HS-27A (cell line): ENCODE measurements around the gene DACT3.

ENCODE experiments used
- DNase-seq: peaks from one replicate; pipeline ENCODE4 v3.0.0-alpha.2; 2012; ENCODE audit warnings: low read depth, missing footprints

DACT3 gene

DNA sequence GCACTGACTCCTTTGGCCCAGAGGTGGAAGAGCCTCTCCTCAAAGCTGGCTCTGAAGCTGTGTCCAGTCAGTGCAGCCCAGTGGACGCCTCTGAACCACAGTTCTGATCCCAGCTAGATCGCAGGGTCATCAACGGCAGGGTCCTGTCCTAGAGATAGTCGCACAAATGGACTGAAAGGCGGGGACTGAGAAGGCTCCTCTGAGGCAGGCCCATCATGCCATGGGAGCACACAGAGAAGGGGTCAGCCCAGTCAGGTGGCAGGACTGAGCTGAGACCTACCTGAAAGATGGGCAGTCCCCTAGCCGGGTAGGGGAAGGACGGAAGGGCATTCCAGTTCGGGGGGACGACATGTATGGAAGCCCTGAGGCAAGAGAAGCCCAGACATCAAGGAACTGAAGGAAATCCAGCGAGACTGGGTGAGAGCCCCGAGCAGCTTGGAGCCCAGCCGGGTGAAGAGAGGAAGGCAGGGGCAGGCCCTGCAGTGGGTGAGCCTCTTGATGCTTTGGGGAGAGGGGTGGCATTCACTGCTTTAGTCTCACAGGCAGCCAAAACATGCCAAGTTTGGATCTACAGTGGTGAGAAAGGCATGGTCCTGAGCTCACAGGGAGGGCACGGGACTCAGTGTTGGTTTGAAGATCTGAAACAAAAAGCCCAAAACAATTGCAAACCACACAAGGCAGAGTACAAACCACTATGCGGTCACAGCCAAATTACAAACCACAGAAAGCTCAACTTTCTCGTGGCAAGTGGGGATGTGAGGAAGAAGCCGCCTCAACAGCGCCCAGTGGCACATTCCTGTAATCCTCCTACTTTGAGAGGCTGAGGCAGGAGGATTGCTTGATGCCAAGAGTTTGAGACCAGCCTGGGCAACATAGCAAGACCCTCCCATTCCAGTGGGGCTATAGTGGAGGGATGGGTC is 49.9 kb downstream of the DACT3 start:
- DNase-seq = no peak

GRCh38 chr19:46610413-46610775 is 50.6 kb downstream of the DACT3 start:
- no peak for DNase-seq

GRCh38 chr19:46609511-46610412 is 51.2 kb downstream of the DACT3 start:
- DNase-seq = no peak

GRCh38 chr19:46608581-46609345 is 52.2 kb downstream of the DACT3 start:
- DNase-seq = no peak

GRCh38 chr19:46608178-46608577 is 52.8 kb downstream of the DACT3 start:
- no peak for DNase-seq

DNA sequence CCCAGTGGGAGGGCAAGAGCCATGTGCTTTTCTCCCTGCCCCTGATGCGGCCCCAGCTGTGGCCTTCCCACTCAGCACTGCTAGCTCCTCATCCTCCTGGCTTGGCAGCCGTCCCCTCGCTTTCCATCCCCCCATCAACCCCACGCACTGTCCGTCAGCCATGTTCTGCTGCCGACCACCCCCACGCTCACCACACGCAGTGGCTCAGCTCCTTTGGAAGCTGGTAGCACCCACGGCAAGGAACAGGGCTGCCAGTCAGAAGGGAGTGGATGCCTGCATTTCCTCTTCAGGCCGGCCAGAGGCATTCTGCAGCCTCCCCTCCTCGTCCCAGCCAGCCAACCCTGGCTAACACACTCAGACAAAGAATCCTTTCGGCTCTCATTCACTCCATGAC is 53.5 kb downstream of the DACT3 start:
- no peak for DNase-seq

DNA sequence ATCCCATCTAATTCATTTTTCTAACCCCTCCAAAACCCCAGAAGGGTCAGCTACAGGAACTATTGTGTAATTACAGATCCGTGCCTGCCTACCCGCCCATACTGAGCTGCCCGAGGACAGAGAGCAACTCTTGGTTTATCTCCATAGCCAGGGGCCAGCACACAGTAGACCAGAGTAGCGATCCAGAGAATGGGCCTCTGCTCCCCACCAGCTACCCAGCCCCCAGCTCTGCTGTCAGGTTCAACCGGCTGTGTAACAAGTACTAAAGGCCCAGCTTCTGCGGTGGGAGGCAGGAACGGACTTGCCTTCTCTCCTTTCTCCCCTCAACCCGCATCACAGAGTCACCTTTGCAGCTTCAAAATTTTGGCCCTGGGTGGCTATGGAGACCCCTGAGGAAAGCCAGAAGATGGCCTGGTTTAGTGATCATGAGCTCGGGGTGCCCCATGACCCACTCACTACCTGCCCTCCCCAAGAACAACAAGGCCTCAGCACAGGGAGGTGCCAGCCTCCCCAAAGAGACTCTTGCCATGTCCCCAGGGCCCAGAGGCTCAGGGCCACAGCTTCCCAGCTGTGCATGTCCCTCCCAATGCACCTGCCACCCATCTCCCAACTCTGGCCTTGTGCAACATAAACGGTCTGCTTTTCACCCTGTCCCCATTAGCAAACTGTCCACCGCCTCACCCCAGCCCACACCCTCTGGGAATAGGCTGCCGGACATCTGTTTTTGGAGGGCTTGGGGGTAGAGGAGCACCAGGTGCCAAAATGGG is 54.1 kb downstream of the DACT3 start:
- DNase-seq = no peak

- DNase-seq = no peak
Observed at GRCh38 chr19:46606019-46606418, 55.0 kb downstream of the DACT3 start.

- no peak for DNase-seq
Observed at GRCh38 chr19:46605356-46605821, 55.6 kb downstream of the DACT3 start.

DNA sequence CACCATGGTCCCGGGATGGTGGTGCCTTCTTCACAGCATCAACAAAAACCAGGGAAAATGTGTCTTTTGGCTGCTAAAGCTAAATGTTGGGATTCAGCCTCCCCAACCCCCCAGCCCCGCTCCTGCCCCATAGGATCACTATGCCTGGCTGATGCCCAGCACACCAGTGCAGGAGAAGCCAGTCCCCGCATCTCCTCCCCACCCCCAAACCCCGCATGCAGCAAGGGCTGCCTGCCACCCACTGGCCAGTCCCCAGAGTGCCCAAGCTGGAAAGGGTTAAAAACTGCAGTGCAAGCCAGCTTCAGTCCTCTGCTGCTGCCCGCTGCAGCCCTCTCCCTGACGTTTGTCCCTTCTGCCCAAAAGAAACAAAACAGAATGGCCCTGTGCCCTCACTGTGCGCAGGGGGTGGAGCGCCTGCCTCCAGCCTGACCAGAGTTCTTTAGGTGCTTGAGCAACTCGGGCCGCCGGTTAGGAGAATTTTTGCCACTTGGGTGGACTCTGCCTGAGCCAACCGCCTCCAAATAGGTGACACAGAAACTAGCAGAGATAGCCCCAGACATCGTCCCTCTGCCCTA is 56.1 kb downstream of the DACT3 start:
- no peak for DNase-seq

DNA sequence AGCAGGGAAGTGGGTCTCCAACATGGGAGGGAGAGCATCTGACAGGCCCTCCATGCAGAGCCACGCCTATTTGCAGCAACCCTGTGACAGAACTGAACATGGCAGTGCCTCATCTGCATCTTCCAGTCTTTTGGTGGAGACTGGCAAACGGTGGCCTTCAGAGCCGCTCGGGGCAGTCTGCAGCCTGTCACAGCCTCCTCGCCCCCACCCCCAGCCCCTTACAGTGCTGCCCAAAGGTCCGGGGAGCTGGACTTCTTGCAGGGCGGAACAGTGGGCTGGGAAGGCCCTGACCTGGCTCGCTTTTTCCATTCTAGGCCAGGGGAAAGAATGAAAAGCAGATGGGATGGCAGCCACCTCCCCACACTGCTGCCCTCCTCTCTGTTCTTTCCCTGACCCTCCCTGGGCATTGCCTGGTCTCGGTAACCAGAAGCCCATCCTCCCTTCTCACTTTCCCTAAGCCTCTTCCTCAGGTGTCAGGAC is 57.2 kb downstream of the DACT3 start:
- no peak for DNase-seq

- DNase-seq = no peak
Observed at GRCh38 chr19:46603195-46603637, 57.8 kb downstream of the DACT3 start.

DNA sequence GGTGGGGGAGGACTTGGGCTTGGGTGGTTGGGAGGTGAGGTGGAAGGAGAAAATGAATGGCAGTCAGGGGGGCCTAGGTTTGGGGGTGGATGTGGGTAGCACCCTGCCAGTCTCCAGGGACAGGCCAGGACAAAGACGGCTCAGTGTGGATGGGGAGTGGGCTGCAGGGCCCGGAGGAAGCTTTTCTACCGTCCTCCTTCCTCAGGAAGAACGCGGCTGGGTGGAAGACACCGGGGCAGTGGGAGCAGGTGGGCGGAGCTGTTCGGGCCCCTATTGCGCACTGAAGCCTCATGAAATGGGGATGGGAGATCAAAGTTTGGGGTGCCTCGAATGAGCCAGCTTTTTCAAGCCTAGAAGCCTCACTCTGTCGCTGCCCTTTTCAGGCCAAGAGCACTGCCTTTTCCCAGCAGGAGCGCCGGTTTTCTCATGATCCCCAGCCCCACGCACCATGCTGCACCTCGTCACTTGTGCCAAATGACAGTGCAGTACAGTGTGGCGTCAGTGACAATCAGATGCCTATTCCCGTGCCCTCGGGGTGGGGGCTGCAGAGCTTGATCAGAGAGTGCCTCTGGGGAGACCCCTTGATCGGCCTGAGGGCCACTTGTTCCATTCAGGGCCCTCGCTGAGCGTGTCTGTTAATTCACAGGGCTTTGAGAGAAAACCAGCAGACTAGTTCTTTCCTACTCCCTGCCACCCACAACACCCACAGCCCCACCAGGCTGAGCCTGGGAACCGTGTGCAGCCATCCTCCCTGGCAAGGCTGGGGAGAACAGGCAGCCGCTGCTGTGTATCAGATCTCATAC is 58.4 kb downstream of the DACT3 start:
- no peak for DNase-seq

- DNase-seq = no peak
Observed at GRCh38 chr19:46601318-46602224, 59.4 kb downstream of the DACT3 start, which contains the start of gene CALM3. Gene CALM3 (plus strand): TSS chr19:46601330. CDS start chr19:46601435, 105 bp downstream.

DNA sequence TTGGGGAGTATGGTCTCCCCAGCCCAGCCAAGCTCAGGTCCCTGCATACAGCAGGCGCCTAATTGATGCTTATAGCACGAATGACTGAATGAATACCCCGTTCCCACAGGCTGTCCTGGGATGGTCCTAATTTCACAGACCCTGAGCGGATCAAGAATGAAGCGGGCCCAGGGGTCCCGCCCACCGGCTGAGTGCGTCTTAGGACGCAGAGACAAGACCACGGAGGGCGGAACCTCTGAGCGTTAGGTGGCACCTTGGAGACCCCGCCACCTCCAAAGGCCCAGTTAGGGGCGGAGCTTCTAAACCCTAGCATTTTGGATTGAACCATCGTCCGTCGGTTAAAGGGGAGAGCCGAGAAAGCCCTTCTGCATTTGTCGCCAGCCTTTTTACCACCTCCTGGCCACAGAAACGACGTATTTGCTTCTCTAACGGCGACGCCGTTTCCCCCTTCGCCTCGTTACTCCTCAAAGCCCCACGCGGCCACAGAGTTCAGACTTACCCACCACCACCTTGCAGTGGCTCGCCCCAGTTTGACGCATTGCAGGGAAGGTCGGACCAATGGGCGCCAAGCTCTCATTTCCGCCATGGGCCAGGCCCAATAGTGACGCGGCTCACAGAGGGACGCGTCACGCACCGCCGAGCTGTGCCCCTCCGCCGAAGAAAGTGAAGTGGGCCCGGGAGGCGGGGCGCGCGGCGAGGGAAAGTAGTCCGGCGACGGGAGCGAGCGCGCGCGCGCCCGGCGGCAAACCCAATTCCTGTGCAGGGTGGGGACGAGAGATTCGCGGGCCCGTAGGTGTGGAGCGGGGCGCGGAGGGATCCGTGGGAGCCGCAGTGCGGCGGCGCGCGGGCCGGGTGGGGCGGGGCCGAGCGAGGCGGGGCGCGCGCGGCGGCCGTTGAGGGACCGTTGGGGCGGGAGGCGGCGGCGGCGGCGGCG is 60.3 kb downstream of the DACT3 start:
- peak; percentile 98 for DNase-seq

- no peak for DNase-seq
Observed at GRCh38 chr19:46599716-46600373, 61.1 kb downstream of the DACT3 start.

DNA sequence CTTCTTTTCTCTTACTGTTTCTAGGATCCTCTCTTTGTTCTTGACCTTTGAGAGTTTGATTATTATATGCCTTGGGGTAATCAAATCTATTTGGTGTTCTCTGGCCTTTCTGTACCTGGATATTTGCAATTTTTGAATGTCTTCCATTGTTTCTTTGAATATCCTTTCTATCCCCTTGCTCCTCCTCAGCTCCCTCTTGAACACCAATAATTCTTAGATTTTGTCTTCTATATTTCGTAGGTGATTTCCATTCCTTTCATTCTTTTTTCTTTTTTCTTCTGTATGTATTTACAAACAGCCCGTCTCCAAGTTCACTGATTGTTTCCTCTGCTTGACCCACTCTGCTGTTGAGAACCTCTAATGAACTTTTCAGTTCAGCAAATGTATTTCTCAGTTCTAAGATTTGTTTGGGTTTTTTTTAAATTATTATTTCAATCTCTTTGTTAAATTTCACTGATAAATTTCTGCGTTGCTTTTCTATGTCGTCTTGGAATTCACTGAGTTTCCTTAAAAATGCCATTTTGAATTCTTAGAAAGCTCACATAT is 62.5 kb downstream of the DACT3 start:
- DNase-seq = no peak
